Measurements from ENCODE around the gene EFNA4.

The EFNA4 gene

GRCh38 chr1:155103325-155103724 lies 39.8 kb downstream of the EFNA4 start:
- H3K36me3 ChIP-seq (ENCODE audit: control insufficient read depth in 2 of 2, insufficient read depth in 1 of 2, low read length in 2 of 2) = no peaks in the 10 kb centered on the region
- TF ChIP-seq ZNF302 (tag by site-specific recombination; IDR thresholded peaks at IDR 0.05; ENCODE audit: low read depth) (no peak), ZNF266 (tag by site-specific recombination; IDR thresholded peaks at IDR 0.05; ENCODE audit: low read depth) (no peak), YY1 (tag by site-specific recombination; IDR thresholded peaks at IDR 0.05) (no peak), PRDM6 (tag by site-specific recombination; IDR thresholded peaks at IDR 0.05) (no peak), ZNF18 (tag by site-specific recombination; IDR thresholded peaks at IDR 0.05) (no peak), ZXDB (tag by site-specific recombination; IDR thresholded peaks at IDR 0.05) (no peak), ZBTB11 (tag by site-specific recombination; conservative IDR thresholded peaks at IDR 0.05; ENCODE audit: low read depth) (no peak), ZNF571 (tag by site-specific recombination; IDR thresholded peaks at IDR 0.05) (no peak), ZNF549 (tag by site-specific recombination; IDR thresholded peaks at IDR 0.05) (no peak), ZBTB44 (tag by site-specific recombination; IDR thresholded peaks at IDR 0.05) (no peak), ZNF133 (tag by site-specific recombination; IDR thresholded peaks at IDR 0.05) (no peak)
- CTCF ChIA-PET = interaction anchor here (0.8 to 1.4 kb wide), 4 partner anchors 12 to 69 kb away, joined by 3 to 7 read pairs (median 6); partner anchors contain the start of gene KRTCAP2
- H3K4me1 ChIP-seq (ENCODE audit: control insufficient read depth, insufficient read depth, low read length) = 0 out of 2 replicates have a peak, but pooled peaks cover 3% of the 10 kb centered on the region
- H3K9me3 ChIP-seq (ENCODE audit: control insufficient read depth, insufficient read depth, low read depth, low read length) = no peaks in the 10 kb centered on the region
- no peak overlapping the region for H3K4me3 ChIP-seq (ENCODE audit: low read depth, low read length)
- POLR2A ChIA-PET = no interaction called here
- H3K27ac ChIP-seq (ENCODE audit: extremely low read depth, low read depth, low read length) = no peak overlapping the region

- no peaks in the 10 kb centered on the region for H3K9me3 ChIP-seq (ENCODE audit: control insufficient read depth, insufficient read depth, low read depth, low read length)
- ChIA-PET POLR2A (no interaction called here), CTCF (interaction anchor here (0.9 to 2.2 kb wide), 3 partner anchors 13 to 68 kb away, joined by 5 to 8 read pairs (median 6); partner anchors contain the start of gene KRTCAP2)
- no peaks in the 10 kb centered on the region for H3K36me3 ChIP-seq (ENCODE audit: control insufficient read depth in 2 of 2, insufficient read depth in 1 of 2, low read length in 2 of 2)
- no peak overlapping the region for H3K27ac ChIP-seq (ENCODE audit: extremely low read depth, low read depth, low read length)
- H3K4me1 ChIP-seq (ENCODE audit: control insufficient read depth, insufficient read depth, low read length) = 0 out of 2 replicates have a peak, but pooled peaks cover 3% of the 10 kb centered on the region
- H3K4me3 ChIP-seq (ENCODE audit: low read depth, low read length) = no peak overlapping the region
- TF ChIP-seq ZNF830 (tag by site-specific recombination; IDR thresholded peaks at IDR 0.05; ENCODE audit: low read depth) (no peak), BCL11A (tag by site-specific recombination; IDR thresholded peaks at IDR 0.05; ENCODE audit: low read depth) (no peak), CTCF (tag by site-specific recombination; IDR thresholded peaks at IDR 0.05) (no peak), ZNF184 (tag by site-specific recombination; IDR thresholded peaks at IDR 0.05) (no peak), ZNF530 (tag by site-specific recombination; IDR thresholded peaks at IDR 0.05; ENCODE audit: low read depth) (no peak), ATF2 (tag by site-specific recombination; IDR thresholded peaks at IDR 0.05; ENCODE audit: low read depth) (no peak), ZNF843 (tag by site-specific recombination; IDR thresholded peaks at IDR 0.05) (no peak), ZSCAN23 (tag by site-specific recombination; IDR thresholded peaks at IDR 0.05) (no peak), ZNF266 (tag by site-specific recombination; IDR thresholded peaks at IDR 0.05; ENCODE audit: low read depth) (no peak), ZNF404 (tag by site-specific recombination; IDR thresholded peaks at IDR 0.05) (no peak), ZNF596 (tag by site-specific recombination; IDR thresholded peaks at IDR 0.05) (no peak), ZNF660 (tag by site-specific recombination; IDR thresholded peaks at IDR 0.05) (no peak)
Measured at GRCh38 chr1:155104605-155105534, 41.3 kb downstream of the EFNA4 start.
